ENCODE data around the gene SEMA6D. TPM values are rescaled to one million over a fixed set of nuclear protein-coding genes. Genes with fewer than 3 reads are reported as not detected.
A peak's percentile ranks its signal among the peaks of the same experiment; 100 is the strongest.

SEMA6D gene
- total RNA-seq, 1 donor from 2014 or later: 12.8 TPM

GRCh38 chr15:47708161-47708980, 8.9 kb upstream of the SEMA6D start:
- Mint-ChIP-seq H3K4me3 (ENCODE audit: unreplicated experiment) (no peak overlapping the region), H3K4me1 (ENCODE audit: unreplicated experiment) (peaks cover 10% of the 10 kb centered on the region), H3K27me3 (ENCODE audit: unreplicated experiment) (peaks cover 1% of the 10 kb centered on the region), H3K36me3 (ENCODE audit: low read depth, unreplicated experiment) (no peaks in the 10 kb centered on the region), H3K9me3 (ENCODE audit: unreplicated experiment) (no peaks in the 10 kb centered on the region), H3K27ac (ENCODE audit: unreplicated experiment) (no peak overlapping the region)
- no peak for DNase-seq (ENCODE audit: low spot score)
- no peak for TF ChIP-seq CTCF (IDR thresholded peaks at IDR 0.05; ENCODE audit: unreplicated experiment)

GRCh38 chr15:47711655-47712054, 5.7 kb upstream of the SEMA6D start:
- TF ChIP-seq CTCF (IDR thresholded peaks at IDR 0.05; ENCODE audit: unreplicated experiment): peak; percentile 67
- H3K27me3 Mint-ChIP-seq (ENCODE audit: unreplicated experiment): peaks cover 5% of the 10 kb centered on the region
- H3K36me3 Mint-ChIP-seq (ENCODE audit: low read depth, unreplicated experiment): no peaks in the 10 kb centered on the region
- H3K4me3 Mint-ChIP-seq (ENCODE audit: unreplicated experiment): no peak overlapping the region
- no peak for DNase-seq (ENCODE audit: low spot score)
- no peaks in the 10 kb centered on the region for H3K9me3 Mint-ChIP-seq (ENCODE audit: unreplicated experiment)
- no peak overlapping the region for H3K27ac Mint-ChIP-seq (ENCODE audit: unreplicated experiment)
- peaks cover 21% of the 10 kb centered on the region for H3K4me1 Mint-ChIP-seq (ENCODE audit: unreplicated experiment)

- H3K36me3 Mint-ChIP-seq (ENCODE audit: low read depth, unreplicated experiment): no peaks in the 10 kb centered on the region
- TF ChIP-seq CTCF (IDR thresholded peaks at IDR 0.05; ENCODE audit: unreplicated experiment): no peak
- no peak overlapping the region for H3K27ac Mint-ChIP-seq (ENCODE audit: unreplicated experiment)
- H3K4me1 Mint-ChIP-seq (ENCODE audit: unreplicated experiment): peaks cover 21% of the 10 kb centered on the region
- no peak for DNase-seq (ENCODE audit: low spot score)
- H3K4me3 Mint-ChIP-seq (ENCODE audit: unreplicated experiment): no peak overlapping the region
- peaks cover 11% of the 10 kb centered on the region for H3K27me3 Mint-ChIP-seq (ENCODE audit: unreplicated experiment)
- no peaks in the 10 kb centered on the region for H3K9me3 Mint-ChIP-seq (ENCODE audit: unreplicated experiment)
Observed at GRCh38 chr15:47715402-47715801, 1.9 kb upstream of the SEMA6D start.

GRCh38 chr15:47715856-47716445, 1.4 kb upstream of the SEMA6D start:
- no peak for TF ChIP-seq CTCF (IDR thresholded peaks at IDR 0.05; ENCODE audit: unreplicated experiment)
- no peak overlapping the region for H3K27ac Mint-ChIP-seq (ENCODE audit: unreplicated experiment)
- H3K27me3 Mint-ChIP-seq (ENCODE audit: unreplicated experiment): peaks cover 11% of the 10 kb centered on the region
- H3K4me3 Mint-ChIP-seq (ENCODE audit: unreplicated experiment): no peak overlapping the region
- H3K4me1 Mint-ChIP-seq (ENCODE audit: unreplicated experiment): peaks cover 21% of the 10 kb centered on the region
- no peaks in the 10 kb centered on the region for H3K9me3 Mint-ChIP-seq (ENCODE audit: unreplicated experiment)
- no peaks in the 10 kb centered on the region for H3K36me3 Mint-ChIP-seq (ENCODE audit: low read depth, unreplicated experiment)
- no peak for DNase-seq (ENCODE audit: low spot score)

- H3K27me3 Mint-ChIP-seq (ENCODE audit: unreplicated experiment): peaks cover 11% of the 10 kb centered on the region
- TF ChIP-seq CTCF (IDR thresholded peaks at IDR 0.05; ENCODE audit: unreplicated experiment): no peak
Observed at GRCh38 chr15:47716516-47716915, 789 bp upstream of the SEMA6D start.

More at GRCh38 chr15:47716516-47716915, 789 bp upstream of the SEMA6D start:
- H3K36me3 Mint-ChIP-seq (ENCODE audit: low read depth, unreplicated experiment): no peaks in the 10 kb centered on the region
- no peaks in the 10 kb centered on the region for H3K9me3 Mint-ChIP-seq (ENCODE audit: unreplicated experiment)
- no peak overlapping the region for H3K27ac Mint-ChIP-seq (ENCODE audit: unreplicated experiment)
- peak overlapping the region; percentile 89 for H3K4me3 Mint-ChIP-seq (ENCODE audit: unreplicated experiment)
- H3K4me1 Mint-ChIP-seq (ENCODE audit: unreplicated experiment): peaks cover 21% of the 10 kb centered on the region
- no peak for DNase-seq (ENCODE audit: low spot score)
